ENCODE data around the gene MYL12A.

- TF ChIP-seq CTCF (conservative IDR thresholded peaks at IDR 0.05; ENCODE audit: low read depth in 2 of 2) (no peak), JUNB (IDR thresholded peaks at IDR 0.05; ENCODE audit: unreplicated experiment) (no peak), EZH2 (IDR thresholded peaks at IDR 0.05; ENCODE audit: low read depth, unreplicated experiment) (no peak), REST (IDR thresholded peaks at IDR 0.05; ENCODE audit: unreplicated experiment) (no peak), STAT1 (IDR thresholded peaks at IDR 0.05; ENCODE audit: unreplicated experiment) (no peak), EZH2phosphoT487 (IDR thresholded peaks at IDR 0.05; ENCODE audit: unreplicated experiment) (no peak)
Measured at GRCh38 chr18:3233433-3234168, 14.0 kb upstream of the MYL12A start.
